ENCODE data around the gene ASB2. TPM values are rescaled to one million over a fixed set of nuclear protein-coding genes. Genes with fewer than 3 reads are reported as not detected.

The ASB2 gene
- total RNA-seq, 3 donors from 2014 or later (not counting 1 experiment from before 2014, with no cell fraction given): 3.7 to 7.2 (median 4.8) TPM

DNA sequence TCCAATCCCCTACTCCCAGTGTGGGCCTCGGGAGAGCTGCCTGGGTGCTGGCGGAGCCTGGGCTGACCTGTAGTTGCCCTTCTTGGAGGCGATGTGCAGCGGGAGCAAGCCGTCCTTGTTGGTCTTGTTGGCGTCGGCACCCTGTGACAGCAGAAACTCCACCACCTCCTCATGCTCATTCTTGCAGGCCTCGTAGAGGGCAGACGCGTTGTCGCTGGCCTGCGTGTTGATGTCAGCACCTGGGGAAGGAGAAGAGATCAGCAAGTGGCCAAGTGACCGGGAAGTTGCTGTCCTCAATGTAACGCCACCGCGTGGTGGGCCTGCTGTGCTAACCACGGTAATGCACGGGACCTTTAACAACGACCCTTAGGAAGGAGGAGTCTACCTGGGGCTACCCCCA lies 29.1 kb downstream of the ASB2 start:
- TF ChIP-seq, protein P1, sequence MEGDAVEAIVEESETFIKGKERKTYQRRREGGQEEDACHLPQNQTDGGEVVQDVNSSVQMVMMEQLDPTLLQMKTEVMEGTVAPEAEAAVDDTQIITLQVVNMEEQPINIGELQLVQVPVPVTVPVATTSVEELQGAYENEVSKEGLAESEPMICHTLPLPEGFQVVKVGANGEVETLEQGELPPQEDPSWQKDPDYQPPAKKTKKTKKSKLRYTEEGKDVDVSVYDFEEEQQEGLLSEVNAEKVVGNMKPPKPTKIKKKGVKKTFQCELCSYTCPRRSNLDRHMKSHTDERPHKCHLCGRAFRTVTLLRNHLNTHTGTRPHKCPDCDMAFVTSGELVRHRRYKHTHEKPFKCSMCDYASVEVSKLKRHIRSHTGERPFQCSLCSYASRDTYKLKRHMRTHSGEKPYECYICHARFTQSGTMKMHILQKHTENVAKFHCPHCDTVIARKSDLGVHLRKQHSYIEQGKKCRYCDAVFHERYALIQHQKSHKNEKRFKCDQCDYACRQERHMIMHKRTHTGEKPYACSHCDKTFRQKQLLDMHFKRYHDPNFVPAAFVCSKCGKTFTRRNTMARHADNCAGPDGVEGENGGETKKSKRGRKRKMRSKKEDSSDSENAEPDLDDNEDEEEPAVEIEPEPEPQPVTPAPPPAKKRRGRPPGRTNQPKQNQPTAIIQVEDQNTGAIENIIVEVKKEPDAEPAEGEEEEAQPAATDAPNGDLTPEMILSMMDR (IDR thresholded peaks at IDR 0.05): no peak
- H3K4me1 ChIP-seq (ENCODE audit: control insufficient read depth, insufficient read depth, low read length): no peaks in the 10 kb centered on the region
- no peak overlapping the region for H3K4me3 ChIP-seq (ENCODE audit: low read length)
- Mint-ChIP-seq H3K4me3 (no peak overlapping the region), H3K27ac (no peak overlapping the region), H3K36me3 (no peaks in the 10 kb centered on the region), H3K9me3 (no peaks in the 10 kb centered on the region), H3K27me3 (ENCODE audit: low read depth in 2 of 2) (no peaks in the 10 kb centered on the region), H3K4me1 (peaks cover 0 to 4% of the 10 kb centered on the region in 2 donors)
- WGBS (ENCODE audit: insufficient coverage): 93% methylated on average over 19 of the region's 19 CpGs
- no peaks in the 10 kb centered on the region for H3K27me3 ChIP-seq (ENCODE audit: control insufficient read depth, insufficient read depth, low read length)
- H3K9me3 ChIP-seq (ENCODE audit: control insufficient read depth, insufficient read depth, low read length): no peaks in the 10 kb centered on the region
- no peak overlapping the region for H3K27ac ChIP-seq (ENCODE audit: low read length)
- ATAC-seq (no peak), DNase-seq (no peak)
- intact Hi-C loops (cut with micrococcal nuclease): loop anchor here (5.0 kb wide), 1 partner anchor 35 kb away; no protein-coding TSS in a partner anchor
- H3K36me3 ChIP-seq (ENCODE audit: control insufficient read depth, insufficient read depth, low read length): peaks cover 6% of the 10 kb centered on the region

DNA sequence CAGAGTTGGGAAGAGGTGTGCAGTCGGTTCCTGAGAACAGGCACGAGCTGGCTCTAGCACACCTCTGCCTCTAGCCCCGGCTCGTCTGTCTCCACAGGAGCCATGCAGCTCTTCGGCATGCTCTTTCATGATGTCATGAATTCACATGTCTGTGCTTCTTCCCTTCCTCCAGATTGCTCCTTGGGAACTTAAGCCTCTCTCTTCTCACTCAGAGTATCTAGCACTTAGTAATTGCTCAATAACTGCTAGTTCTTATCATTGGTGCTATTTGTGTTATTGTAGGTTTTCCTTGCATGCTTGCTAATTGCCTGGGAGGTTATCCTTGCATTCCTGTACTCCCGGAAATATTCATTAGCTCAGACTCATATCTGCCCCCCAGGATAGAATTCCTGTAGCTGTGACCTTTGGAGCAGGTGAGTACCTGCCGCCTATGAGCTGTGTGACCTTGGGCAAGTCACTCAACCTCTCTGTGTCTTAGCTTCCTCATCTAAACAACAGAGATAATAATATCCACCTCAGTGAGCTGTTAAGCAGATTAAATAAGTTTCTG lies 29.8 kb downstream of the ASB2 start:
- WGBS (ENCODE audit: insufficient coverage): 99% methylated on average over 7 of the region's 7 CpGs
- Mint-ChIP-seq H3K27ac (no peak overlapping the region), H3K27me3 (ENCODE audit: low read depth in 2 of 2) (no peaks in the 10 kb centered on the region), H3K4me1 (peaks cover 0 to 4% of the 10 kb centered on the region in 2 donors), H3K9me3 (no peaks in the 10 kb centered on the region), H3K4me3 (no peak overlapping the region), H3K36me3 (no peaks in the 10 kb centered on the region)
- no peak overlapping the region for H3K27ac ChIP-seq (ENCODE audit: low read length)
- TF ChIP-seq, protein P1 (IDR thresholded peaks at IDR 0.05): no peak
- no peaks in the 10 kb centered on the region for H3K27me3 ChIP-seq (ENCODE audit: control insufficient read depth, insufficient read depth, low read length)
- H3K4me3 ChIP-seq (ENCODE audit: low read length): no peak overlapping the region
- no peaks in the 10 kb centered on the region for H3K4me1 ChIP-seq (ENCODE audit: control insufficient read depth, insufficient read depth, low read length)
- H3K9me3 ChIP-seq (ENCODE audit: control insufficient read depth, insufficient read depth, low read length): no peaks in the 10 kb centered on the region
- H3K36me3 ChIP-seq (ENCODE audit: control insufficient read depth, insufficient read depth, low read length): peaks cover 6% of the 10 kb centered on the region
- intact Hi-C loops (cut with micrococcal nuclease): loop anchor here (5.0 kb wide), 1 partner anchor 36 kb away; no protein-coding TSS in a partner anchor
- no peak for ATAC-seq
- no peak for DNase-seq

DNA sequence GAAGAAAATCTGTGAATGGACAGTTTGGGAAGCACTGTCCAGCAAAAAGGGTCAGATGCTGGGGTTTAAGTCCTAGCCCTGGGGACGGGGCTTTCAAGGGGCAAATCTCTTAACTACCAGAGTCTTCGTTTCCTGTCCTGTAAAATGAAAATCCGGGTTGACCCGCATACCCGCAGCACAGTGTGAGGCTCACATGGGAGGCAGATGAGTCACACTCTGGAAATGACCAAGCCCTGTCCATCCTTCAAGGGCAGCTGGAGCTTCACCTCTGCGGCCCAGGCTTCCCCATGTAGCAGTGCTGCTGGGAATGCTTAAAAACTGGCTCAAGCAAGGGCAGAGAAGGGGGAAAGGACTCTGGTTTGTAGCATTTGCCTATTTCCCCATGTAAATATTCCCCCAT lies 30.3 kb downstream of the ASB2 start:
- WGBS (ENCODE audit: insufficient coverage): 71% methylated on average over 6 of the region's 6 CpGs

More for the DNA sequence above, 30.3 kb downstream of the ASB2 start:
- TF ChIP-seq, protein P1 (IDR thresholded peaks at IDR 0.05): no peak
- Mint-ChIP-seq H3K36me3 (no peaks in the 10 kb centered on the region), H3K9me3 (no peaks in the 10 kb centered on the region), H3K4me1 (peaks cover 0 to 4% of the 10 kb centered on the region in 2 donors), H3K4me3 (no peak overlapping the region), H3K27me3 (ENCODE audit: low read depth in 2 of 2) (no peaks in the 10 kb centered on the region), H3K27ac (no peak overlapping the region)
- intact Hi-C loops (cut with micrococcal nuclease): loop anchor here (5.0 kb wide), 1 partner anchor 36 kb away; no protein-coding TSS in a partner anchor
- no peaks in the 10 kb centered on the region for H3K27me3 ChIP-seq (ENCODE audit: control insufficient read depth, insufficient read depth, low read length)
- no peak overlapping the region for H3K27ac ChIP-seq (ENCODE audit: low read length)
- no peaks in the 10 kb centered on the region for H3K4me1 ChIP-seq (ENCODE audit: control insufficient read depth, insufficient read depth, low read length)
- DNase-seq (no peak), ATAC-seq (no peak)
- H3K4me3 ChIP-seq (ENCODE audit: low read length): no peak overlapping the region
- H3K9me3 ChIP-seq (ENCODE audit: control insufficient read depth, insufficient read depth, low read length): no peaks in the 10 kb centered on the region
- peaks cover 6% of the 10 kb centered on the region for H3K36me3 ChIP-seq (ENCODE audit: control insufficient read depth, insufficient read depth, low read length)
